Measurements from ENCODE around the gene GRIN2B. TPM values are rescaled to one million over a fixed set of nuclear protein-coding genes. Genes with fewer than 3 reads are reported as not detected.

Gene GRIN2B
- total and polyA plus RNA-seq, 2 donors (not counting 1 experiment from before 2014, with no cell fraction given), result 0.22 TPM; not detected in 1

DNA sequence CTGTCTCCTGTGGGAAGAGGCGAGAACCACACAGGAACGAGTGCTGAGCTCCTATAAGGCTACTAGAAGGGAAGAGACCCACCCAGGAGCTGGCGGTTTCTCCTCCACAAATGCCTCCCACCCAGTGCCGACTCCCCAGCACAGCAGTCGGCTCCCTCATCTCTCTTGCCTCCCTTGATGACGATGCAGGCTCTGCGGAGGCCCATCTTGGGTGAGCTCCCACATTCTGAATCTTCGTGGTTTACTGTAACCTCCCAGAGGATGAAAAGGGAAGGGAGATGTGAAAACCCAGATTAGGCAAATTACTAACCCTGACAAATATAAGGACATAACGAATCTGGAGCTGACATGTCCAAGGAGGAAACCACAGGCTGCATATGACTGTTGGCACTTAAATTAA lies 23.8 kb downstream of the GRIN2B start:
- Mint-ChIP-seq H3K4me1 (no peaks in the 10 kb centered on the region), H3K27me3 (peaks cover 42% of the 10 kb centered on the region), H3K27ac (no peak overlapping the region), H3K4me3 (no peak overlapping the region), H3K9me3 (ENCODE audit: insufficient read depth) (no peaks in the 10 kb centered on the region)
- peaks cover 0 to 12% (median 5%) of the 10 kb centered on the region in 4 experiments for H3K27me3 ChIP-seq (replicated peaks in 1 of 4; ENCODE audit: control extremely low read depth in 1 of 4, control insufficient read depth in 3 of 4, insufficient read depth in 4 of 4, low read length in 3 of 4)
- no peak for TF ChIP-seq EZH2 (IDR thresholded peaks at IDR 0.05; ENCODE audit: borderline replicate concordance, insufficient read depth, low read depth, low read length, poor library complexity, severe bottlenecking)
- TF ChIP-seq, protein P1, sequence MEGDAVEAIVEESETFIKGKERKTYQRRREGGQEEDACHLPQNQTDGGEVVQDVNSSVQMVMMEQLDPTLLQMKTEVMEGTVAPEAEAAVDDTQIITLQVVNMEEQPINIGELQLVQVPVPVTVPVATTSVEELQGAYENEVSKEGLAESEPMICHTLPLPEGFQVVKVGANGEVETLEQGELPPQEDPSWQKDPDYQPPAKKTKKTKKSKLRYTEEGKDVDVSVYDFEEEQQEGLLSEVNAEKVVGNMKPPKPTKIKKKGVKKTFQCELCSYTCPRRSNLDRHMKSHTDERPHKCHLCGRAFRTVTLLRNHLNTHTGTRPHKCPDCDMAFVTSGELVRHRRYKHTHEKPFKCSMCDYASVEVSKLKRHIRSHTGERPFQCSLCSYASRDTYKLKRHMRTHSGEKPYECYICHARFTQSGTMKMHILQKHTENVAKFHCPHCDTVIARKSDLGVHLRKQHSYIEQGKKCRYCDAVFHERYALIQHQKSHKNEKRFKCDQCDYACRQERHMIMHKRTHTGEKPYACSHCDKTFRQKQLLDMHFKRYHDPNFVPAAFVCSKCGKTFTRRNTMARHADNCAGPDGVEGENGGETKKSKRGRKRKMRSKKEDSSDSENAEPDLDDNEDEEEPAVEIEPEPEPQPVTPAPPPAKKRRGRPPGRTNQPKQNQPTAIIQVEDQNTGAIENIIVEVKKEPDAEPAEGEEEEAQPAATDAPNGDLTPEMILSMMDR (IDR thresholded peaks at IDR 0.05), result no peak
- no peaks in the 10 kb centered on the region for H3K4me1 ChIP-seq (ENCODE audit: control insufficient read depth in 2 of 2, insufficient read depth in 2 of 2, low read length in 2 of 2)
- ATAC-seq (ENCODE audit: low read depth), result no peak
- H3K27ac ChIP-seq (ENCODE audit: low read length in 2 of 2), result no peak overlapping the region
- peaks cover 0 to 2% (median 0%) of the 10 kb centered on the region in 3 donors for H3K9me3 ChIP-seq (ENCODE audit: control extremely low read depth in 1 of 3, control insufficient read depth in 2 of 3, insufficient read depth in 1 of 3, low read length in 2 of 3)
- no peak overlapping the region for H3K9ac ChIP-seq (ENCODE audit: low read length)
- ChIA-PET CTCF (no interaction called here), POLR2A (no interaction called here)
- H2AFZ ChIP-seq (ENCODE audit: insufficient read depth, low read depth, low read length, poor library complexity, severe bottlenecking), result no peak overlapping the region
- WGBS (ENCODE audit: insufficient coverage), result 61% methylated on average over 5 of the region's 9 CpGs
- no peaks in the 10 kb centered on the region for H3K79me2 ChIP-seq (ENCODE audit: control insufficient read depth, insufficient read depth, low read length)
- no peak overlapping the region for H3K4me3 ChIP-seq (ENCODE audit: control extremely low read depth in 1 of 5, extremely low read depth in 1 of 5, insufficient read depth in 1 of 5, low read depth in 2 of 5, low read length in 4 of 5)
- no peaks in the 10 kb centered on the region for H3K36me3 ChIP-seq (replicated peaks in 1 of 2; ENCODE audit: control extremely low read depth in 1 of 2, control insufficient read depth in 1 of 2, extremely low read depth in 1 of 2, insufficient read depth in 2 of 2, low read length in 1 of 2)
- no peaks in the 10 kb centered on the region for H4K20me1 ChIP-seq (ENCODE audit: control insufficient read depth, insufficient read depth, low read length, poor library complexity, severe bottlenecking)
- H3K4me2 ChIP-seq (replicated peaks; ENCODE audit: low read depth, low read length, poor library complexity, severe bottlenecking), result no peak overlapping the region
- DNase-seq, result no peak
- intact Hi-C loops (cut with micrococcal nuclease), result no loop called here

- 81% methylated on average over 13 of the region's 15 CpGs for WGBS (ENCODE audit: insufficient coverage)
- H3K4me1 Mint-ChIP-seq, result no peaks in the 10 kb centered on the region
- no peak overlapping the region for H3K27ac ChIP-seq (ENCODE audit: low read length in 2 of 2)
- intact Hi-C loops (cut with micrococcal nuclease), result no loop called here
- H3K4me3 Mint-ChIP-seq, result no peak overlapping the region
- ATAC-seq (ENCODE audit: low read depth), result no peak
- no peaks in the 10 kb centered on the region for H3K4me1 ChIP-seq (ENCODE audit: control insufficient read depth in 2 of 2, insufficient read depth in 2 of 2, low read length in 2 of 2)
- H3K9ac ChIP-seq (ENCODE audit: low read length), result no peak overlapping the region
- no peaks in the 10 kb centered on the region for H3K36me3 ChIP-seq (replicated peaks in 1 of 2; ENCODE audit: control extremely low read depth in 1 of 2, control insufficient read depth in 1 of 2, extremely low read depth in 1 of 2, insufficient read depth in 2 of 2, low read length in 1 of 2)
- H3K9me3 Mint-ChIP-seq (ENCODE audit: insufficient read depth), result no peaks in the 10 kb centered on the region
- peaks cover 44% of the 10 kb centered on the region for H3K27me3 Mint-ChIP-seq
- no peak overlapping the region for H3K4me3 ChIP-seq (ENCODE audit: control extremely low read depth in 1 of 5, extremely low read depth in 1 of 5, insufficient read depth in 1 of 5, low read depth in 2 of 5, low read length in 4 of 5)
- no peaks in the 10 kb centered on the region for H3K79me2 ChIP-seq (ENCODE audit: control insufficient read depth, insufficient read depth, low read length)
- DNase-seq, result no peak
- POLR2A ChIA-PET, result no interaction called here
- H4K20me1 ChIP-seq (ENCODE audit: control insufficient read depth, insufficient read depth, low read length, poor library complexity, severe bottlenecking), result no peaks in the 10 kb centered on the region
- TF ChIP-seq, protein P1 (IDR thresholded peaks at IDR 0.05), result no peak
- TF ChIP-seq EZH2 (IDR thresholded peaks at IDR 0.05; ENCODE audit: borderline replicate concordance, insufficient read depth, low read depth, low read length, poor library complexity, severe bottlenecking), result no peak
- no peaks in the 10 kb centered on the region for H3K9me3 ChIP-seq (ENCODE audit: control extremely low read depth in 1 of 3, control insufficient read depth in 2 of 3, insufficient read depth in 1 of 3, low read length in 2 of 3)
- H3K27me3 ChIP-seq (replicated peaks in 1 of 4; ENCODE audit: control extremely low read depth in 1 of 4, control insufficient read depth in 3 of 4, insufficient read depth in 4 of 4, low read length in 3 of 4), result peaks cover 0 to 9% (median 4%) of the 10 kb centered on the region in 4 experiments
- CTCF ChIA-PET, result no interaction called here
- H3K27ac Mint-ChIP-seq, result no peak overlapping the region
- H3K4me2 ChIP-seq (replicated peaks; ENCODE audit: low read depth, low read length, poor library complexity, severe bottlenecking), result no peak overlapping the region
- no peak overlapping the region for H2AFZ ChIP-seq (ENCODE audit: insufficient read depth, low read depth, low read length, poor library complexity, severe bottlenecking)
These were observed 25.3 kb downstream of the GRIN2B start for GRCh38 chr12:13956060-13956590.
